ENCODE data around the gene PACS1. TPM values are rescaled to one million over a fixed set of nuclear protein-coding genes. Genes with fewer than 3 reads are reported as not detected.

PACS1 gene
- 22.9 and 26.6 TPM in 2 replicates for total RNA-seq

DNA sequence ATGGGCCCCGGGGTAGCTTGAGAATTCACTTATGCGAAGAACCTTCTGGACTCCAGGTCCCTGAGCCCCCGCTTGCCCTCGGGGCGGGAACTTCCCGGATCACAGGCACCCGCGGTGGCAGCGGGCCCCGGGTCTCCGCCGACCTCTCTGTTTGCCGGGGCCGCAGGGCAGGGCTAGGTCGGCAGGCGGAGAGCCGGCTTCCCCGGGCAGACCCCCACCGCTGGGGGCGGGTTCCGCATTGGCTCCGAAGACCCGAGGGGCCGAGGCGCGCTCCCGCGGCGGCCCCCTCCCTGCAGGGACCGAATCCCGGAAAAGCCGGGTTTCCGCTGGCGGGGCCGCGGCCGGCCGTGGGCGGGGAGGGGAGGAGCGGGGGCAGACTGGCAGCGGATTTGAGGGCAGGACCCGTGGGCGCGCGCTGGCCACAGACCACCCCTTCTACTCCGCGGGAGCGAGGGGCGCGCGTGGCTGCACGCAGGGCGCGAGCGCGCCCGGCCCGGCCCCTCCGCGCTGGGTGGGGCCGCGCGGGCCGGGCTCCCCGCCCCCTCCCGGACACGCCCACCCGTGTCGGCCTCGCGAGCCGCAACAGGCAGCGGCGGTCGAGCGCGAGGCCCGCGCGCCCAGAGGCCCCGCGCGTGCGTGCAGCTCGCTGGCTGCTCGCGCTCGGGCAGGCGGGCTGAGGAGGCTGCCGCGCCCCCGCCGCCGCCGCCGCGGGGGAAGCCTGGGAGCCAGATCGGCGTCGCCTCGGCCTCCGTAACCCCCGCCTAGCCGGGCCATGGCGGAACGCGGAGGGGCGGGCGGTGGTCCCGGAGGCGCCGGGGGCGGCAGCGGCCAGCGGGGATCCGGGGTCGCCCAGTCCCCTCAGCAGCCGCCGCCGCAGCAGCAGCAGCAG lies at the start of gene PACS1:
Gene PACS1 (plus strand): TSS at position 558 of the 889 bp plus-strand sequence. CDS start 215 bp downstream, at position 773.

DNA sequence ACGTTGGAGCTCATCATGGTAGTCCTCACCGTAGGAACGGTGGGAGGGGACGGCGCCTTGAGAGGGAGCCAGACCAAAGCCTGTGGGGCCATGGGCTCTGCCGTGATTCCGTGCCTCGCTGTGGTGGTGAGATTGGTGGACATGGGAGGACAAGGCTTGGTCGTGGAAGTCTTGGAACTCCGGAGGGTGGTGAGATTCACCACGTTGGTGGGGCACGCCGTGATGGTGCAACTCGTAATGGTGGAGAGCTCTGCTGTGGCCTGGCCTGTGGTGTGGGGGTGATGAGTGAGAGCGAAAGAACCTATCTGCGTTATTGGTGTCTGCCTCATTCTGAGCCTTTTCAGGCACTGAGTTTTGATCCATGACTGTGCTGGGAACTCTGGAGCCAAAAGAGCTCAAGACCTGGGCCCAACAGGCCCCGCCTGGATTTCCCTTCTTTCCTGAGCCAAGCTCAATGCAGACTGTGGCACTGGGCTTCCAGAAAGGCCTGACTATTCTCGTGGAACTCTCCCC lies 44.0 kb upstream of the PACS1 start, which contains the start of gene CATSPER1:
Gene CATSPER1 (minus strand): TSS at position 463 of the 513 bp plus-strand sequence. CDS start 100 bp downstream, at position 363.

DNA sequence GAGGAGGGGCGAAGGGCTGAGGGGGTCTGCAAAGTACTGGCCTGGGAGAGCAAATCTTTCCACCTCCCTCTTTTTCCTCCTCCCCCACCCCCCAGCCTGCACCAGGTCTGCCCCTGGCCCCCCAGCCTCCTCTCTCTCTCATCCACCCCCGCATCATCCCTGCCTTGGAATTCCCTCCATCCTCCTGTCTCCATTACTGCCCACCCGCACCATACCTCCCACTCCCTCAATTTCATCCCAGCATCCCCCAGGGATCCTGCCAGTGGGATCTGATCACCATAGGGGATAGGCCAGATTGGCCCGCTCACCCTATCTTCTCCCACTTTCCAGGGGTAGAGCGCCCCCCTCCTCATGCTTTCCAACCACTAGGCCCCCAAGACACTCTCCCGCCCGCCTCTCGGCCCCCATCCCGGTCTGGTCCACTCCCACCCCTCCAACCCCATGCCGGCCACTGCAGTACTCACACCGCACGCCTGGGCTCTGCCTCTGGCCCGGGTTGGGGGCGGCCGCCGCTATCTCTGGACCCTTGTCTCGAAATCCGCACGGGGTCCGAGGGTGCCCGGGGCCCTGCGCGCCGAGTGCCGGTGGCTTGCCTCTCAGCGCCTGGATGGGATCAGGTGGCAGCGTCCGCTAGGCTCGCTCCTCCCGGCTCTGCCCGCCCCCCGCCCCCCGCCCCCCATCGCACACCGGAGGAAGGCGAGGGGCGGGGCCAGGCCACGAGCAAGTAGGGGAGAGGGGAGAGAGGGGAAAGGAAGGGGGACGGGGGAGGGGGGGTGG lies 21.3 kb upstream of the PACS1 start, which contains the start of gene GAL3ST3:
Gene GAL3ST3 (minus strand): TSS at position 615 of the 777 bp plus-strand sequence. CDS start 3,746 bp downstream, outside the sequence.

DNA sequence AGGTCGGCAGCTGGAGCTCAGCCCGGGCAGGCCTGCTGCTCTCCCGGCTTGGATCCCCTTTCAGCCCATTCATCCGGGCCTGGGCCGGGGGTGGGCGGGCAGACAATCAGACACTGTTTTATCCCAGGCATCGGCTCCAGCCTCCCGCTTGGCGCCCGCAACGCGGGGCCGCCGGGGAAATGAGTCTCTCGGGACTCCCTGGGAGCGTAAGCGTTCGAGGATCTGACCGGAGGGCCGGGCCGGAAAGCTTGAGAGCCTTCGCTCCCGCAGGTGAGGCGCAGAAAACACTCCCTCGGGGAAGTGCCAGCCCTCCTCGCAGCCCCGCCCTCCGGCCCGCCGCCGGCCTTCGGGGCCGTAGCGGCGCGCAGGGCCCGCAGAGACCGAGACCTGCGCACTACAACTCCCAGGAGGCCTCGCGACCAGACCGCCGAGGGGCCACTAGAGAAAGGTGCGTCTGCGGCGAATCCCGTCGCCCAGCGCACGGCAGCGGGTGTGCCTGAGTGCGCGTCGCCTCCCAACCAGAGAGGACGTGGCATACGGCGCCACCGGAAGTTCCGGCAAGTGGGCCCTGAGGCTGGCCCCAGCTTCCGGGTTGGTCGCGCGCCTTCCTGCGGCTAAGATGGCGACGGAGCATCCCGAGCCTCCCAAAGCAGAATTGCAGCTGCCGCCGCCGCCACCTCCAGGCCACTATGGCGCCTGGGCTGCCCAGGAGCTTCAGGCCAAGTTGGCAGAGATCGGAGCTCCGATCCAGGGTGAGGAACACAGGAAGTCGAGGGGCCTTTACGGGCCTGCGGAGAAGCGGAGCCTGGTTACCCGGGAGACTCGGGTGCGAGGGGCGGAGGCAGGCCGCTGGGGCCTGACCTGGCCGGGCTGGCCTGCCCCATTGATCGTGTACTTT lies 18.1 kb upstream of the PACS1 start, which contains the start of gene SF3B2:
Gene SF3B2 (plus strand): TSS at position 599 of the 898 bp plus-strand sequence. CDS start 21 bp downstream, at position 620.

DNA sequence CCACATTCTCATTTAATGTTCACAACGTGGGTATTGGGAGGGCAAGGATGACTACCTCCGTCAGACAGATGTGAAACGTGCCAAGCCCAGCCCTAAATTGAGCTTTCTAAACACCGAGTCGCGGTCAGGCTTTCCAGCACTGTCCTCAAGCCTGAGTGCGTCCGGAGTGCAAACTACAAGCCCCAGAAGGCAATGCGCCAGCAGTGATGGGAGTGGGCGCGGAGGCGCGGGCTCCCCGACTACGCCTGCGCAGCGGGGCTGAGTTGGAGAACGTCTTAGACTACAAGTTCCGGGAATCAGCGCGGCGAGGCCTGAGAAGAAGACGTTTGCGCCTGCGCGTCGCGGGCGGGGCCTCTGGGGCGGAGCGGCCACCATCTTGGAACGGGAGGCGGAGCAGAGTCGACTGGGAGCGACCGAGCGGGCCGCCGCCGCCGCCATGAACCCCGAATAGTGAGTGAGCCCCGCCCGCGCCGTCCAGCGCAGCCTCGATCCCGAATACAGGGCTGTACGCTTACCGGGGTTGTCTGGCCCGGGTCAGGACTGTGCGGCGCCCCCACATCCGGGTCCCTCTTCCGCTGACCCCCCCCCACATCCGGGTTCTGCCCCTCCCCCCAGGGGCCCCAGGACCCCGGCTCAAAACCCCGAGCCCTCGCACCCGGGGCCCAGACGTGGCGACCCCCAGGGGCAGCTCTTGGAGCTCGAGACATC lies 198.3 kb downstream of the PACS1 start, which contains the start of gene RAB1B:
Gene RAB1B (plus strand): TSS at position 396 of the 708 bp plus-strand sequence. CDS start 41 bp downstream, at position 437.

DNA sequence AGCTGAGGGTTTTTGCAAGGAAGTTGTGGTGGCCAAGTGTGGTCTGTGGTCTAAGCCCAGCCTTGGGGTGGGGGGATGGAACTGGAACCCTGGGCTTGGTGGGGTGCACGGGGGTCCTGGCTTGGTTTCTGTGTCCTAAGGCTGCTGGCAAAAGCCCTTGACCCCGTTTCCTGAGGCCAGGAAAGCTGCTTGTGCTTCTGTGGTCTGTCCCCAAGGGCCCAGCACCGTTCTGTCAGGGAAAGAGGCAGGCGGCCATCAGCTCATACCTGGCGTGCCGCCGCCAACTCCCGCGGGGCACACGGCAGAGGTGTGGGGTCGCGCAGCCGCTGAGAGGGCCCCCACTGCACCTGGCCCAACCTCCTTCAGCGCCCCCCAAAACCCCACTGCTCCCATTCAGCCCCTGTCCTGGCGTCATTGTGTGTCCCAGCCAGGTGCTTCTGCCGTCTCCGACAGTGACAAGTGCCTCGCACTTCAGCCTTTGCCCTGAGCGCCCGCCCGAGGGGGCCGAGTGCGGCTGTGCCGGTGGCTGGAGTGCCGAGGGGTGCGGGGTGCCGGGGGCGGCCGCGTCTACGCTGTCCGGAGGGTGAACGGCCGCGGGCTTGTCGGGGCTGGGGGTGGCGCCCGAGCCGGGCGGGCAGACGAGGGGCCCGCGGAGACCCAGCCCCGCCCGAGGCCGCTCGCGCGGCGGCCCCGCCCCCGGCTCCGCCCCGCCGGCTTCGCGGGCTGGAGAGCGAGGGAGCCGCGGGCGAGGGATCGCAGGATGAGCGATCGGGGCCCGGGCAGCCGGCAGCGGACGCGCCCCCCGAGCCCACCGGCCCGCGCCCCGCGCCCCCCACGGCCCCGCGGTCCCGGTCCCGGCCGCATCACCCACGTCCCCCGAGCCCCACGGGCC lies 207.6 kb downstream of the PACS1 start, which contains the start of gene CNIH2:
Gene CNIH2 (plus strand): TSS at position 705 of the 892 bp plus-strand sequence. CDS start 282 bp downstream, outside the sequence.

DNA sequence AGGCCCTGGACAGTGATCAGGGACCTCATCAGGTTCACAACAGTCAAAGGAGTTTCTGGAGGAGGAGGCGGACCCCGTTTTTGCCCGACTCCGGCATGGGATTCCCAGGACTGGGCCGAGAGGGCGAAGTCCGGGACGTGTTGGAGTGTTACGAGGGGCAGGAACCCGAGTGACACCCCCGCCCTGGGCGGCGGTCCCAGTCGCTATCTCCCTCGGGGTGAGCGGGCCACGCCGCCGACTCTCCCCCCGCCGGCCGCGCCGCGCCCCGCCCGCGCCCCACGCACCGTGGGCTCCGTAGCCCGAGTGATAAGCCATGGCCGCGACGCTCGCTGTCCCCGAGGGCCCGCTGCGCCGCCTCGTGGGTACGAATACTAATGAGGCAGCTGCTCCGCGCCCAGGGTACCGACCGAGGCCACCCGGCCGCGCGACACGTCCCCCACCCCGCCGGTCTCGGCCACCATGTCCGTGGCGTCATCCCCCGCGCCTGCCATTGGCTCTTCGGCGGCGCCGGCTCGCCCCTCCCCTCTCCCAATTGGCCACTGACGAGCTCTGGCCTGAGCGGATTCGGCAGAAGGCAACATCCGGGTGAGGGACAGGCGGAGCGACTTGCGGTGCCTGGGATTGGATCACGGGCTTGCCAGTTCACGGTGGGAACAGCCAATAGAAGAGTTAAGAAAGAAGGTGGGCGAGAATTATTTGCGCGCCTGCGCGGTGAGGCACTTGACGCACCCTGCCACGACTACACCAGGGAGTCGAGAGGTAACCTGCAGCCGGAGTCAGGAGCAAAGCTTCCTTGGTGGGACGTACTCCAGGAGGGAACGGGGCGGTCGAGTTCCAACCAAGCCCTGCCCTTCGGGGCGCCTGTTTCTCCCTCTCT lies 218.8 kb downstream of the PACS1 start, which contains the start of gene YIF1A:
Gene YIF1A (minus strand): TSS at position 473 of the 877 bp plus-strand sequence. CDS start 158 bp downstream, at position 315.

DNA sequence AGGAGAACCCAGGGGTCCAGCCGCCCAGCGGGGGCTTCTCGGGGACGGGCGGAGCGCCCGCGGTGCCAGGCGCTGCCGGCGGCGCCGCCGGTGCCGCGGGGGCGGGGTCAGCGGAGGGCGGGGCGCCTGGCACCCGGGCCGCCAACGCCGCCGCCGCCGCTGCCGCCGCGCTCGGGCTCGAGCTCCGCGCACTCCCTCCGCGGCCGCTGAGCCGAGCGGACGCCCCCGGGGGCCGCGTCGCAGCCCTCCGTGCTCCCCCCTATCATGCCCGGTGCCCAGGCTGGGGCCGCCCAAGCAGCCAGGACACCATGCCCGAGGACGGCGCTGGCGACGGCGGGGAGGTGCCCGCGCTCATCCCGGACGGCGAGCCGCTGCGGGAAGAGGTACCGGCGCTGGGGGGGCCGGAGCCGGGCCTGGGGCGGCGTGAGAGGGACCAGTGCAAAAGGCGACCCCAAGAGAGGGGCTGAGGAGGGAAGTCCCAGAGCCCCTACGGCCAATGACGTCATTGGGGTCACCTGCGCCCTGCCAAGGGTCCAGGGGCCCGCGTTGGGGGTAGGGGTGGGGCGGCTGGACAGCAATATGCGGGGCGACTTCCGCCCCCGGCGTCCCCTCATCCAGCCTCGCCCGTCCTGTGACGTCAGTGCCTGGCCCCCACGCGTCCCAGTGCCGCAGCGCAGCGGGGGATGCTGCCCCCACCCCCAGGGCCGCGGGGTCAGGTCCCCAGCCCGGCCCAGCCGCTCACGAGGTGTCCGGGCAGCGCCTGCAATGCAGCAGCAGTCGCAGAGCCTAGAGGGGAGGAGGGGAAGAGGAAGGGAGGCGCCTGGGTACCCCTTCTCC lies 221.9 kb downstream of the PACS1 start, which contains the start of gene TMEM151A:
Gene TMEM151A (plus strand): TSS at position 189 of the 837 bp plus-strand sequence. CDS start 120 bp downstream, at position 309.

Other genes starting within 250 kb of the PACS1 start
- gene SNX32, start 236.3 kb upstream of the PACS1 start, total RNA-seq: 0.13 and 3.1 TPM in 2 replicates
- gene CFL1, start 212.1 kb upstream of the PACS1 start, total RNA-seq: 940 and 1,907 TPM in 2 replicates
- gene MUS81, start 209.8 kb upstream of the PACS1 start, total RNA-seq: 38.3 and 43.1 TPM in 2 replicates
- gene EFEMP2, start 197.5 kb upstream of the PACS1 start, total RNA-seq: 127 and 206 TPM in 2 replicates
- gene CTSW, start 190.4 kb upstream of the PACS1 start, total RNA-seq: not detected in 2 replicates
- 122 and 222 TPM in 2 replicates for gene FIBP, start 181.8 kb upstream of the PACS1 start, total RNA-seq
- gene CCDC85B, start 179.6 kb upstream of the PACS1 start, total RNA-seq: 138 and 155 TPM in 2 replicates
- gene FOSL1, start 169.9 kb upstream of the PACS1 start, total RNA-seq: 26.8 and 88.8 TPM in 2 replicates
- 20.0 and 36.6 TPM in 2 replicates for gene C11orf68, start 151.2 kb upstream of the PACS1 start, total RNA-seq
- gene DRAP1, start 150.8 kb upstream of the PACS1 start, total RNA-seq: 125 and 209 TPM in 2 replicates
- gene TSGA10IP, start 124.8 kb upstream of the PACS1 start, total RNA-seq: not detected in 2 replicates
- gene SART1, start 108.5 kb upstream of the PACS1 start, total RNA-seq: 27.7 and 41.0 TPM in 2 replicates
- 17.3 and 33.9 TPM in 2 replicates for gene EIF1AD, start 68.1 kb upstream of the PACS1 start, total RNA-seq
- gene BANF1, start 67.8 kb upstream of the PACS1 start, total RNA-seq: 49.9 and 112 TPM in 2 replicates
- gene CST6, start 58.3 kb upstream of the PACS1 start, total RNA-seq: 22.1 TPM in 1 of 2 replicates, not detected in the other
- not detected in 2 replicates for gene CATSPER1, start 43.8 kb upstream of the PACS1 start, total RNA-seq
- gene GAL3ST3, start 21.1 kb upstream of the PACS1 start, total RNA-seq: 0.91 and 1.8 TPM in 2 replicates
- 157 and 172 TPM in 2 replicates for gene SF3B2, start 17.9 kb upstream of the PACS1 start, total RNA-seq
- gene KLC2, start 187.4 kb downstream of the PACS1 start, total RNA-seq: 19.0 and 19.4 TPM in 2 replicates
- 106 and 159 TPM in 2 replicates for gene RAB1B, start 198.4 kb downstream of the PACS1 start, total RNA-seq
- gene CNIH2, start 207.9 kb downstream of the PACS1 start, total RNA-seq: 0.26 and 1.1 TPM in 2 replicates
- 167 and 281 TPM in 2 replicates for gene YIF1A, start 218.9 kb downstream of the PACS1 start, total RNA-seq
- 0.39 TPM in 1 of 2 replicates, not detected in the other for gene TMEM151A, start 221.6 kb downstream of the PACS1 start, total RNA-seq
- gene CD248, start 246.8 kb downstream of the PACS1 start, total RNA-seq: 35.8 and 135 TPM in 2 replicates